ENCODE measurements around the gene PRSS21.
A peak's percentile ranks its signal among the peaks of the same experiment; 100 is the strongest.

The PRSS21 gene

DNA sequence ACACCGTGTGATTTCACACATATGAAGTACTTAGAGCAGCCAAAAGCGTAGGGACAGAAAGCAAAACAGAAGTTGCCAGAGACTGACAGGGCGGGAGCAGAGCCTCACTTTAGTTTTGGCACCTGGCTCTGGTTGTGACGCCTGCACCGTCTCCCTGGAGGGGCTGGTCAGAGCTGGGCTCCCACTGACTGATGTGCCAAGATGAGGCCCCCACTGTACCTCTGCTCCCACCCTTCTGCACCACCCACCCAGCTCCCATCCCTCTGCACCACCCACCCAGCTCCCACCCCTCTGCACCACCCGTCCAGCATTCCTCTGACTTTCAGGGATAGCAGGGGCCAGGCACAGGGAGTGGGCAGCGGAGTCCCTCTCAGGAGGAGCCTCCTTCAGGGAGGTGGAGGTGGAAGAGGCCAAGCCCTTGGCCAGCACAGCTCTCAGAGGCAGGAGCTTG is 3.2 kb upstream of the PRSS21 start:
- Mint-ChIP-seq H3K9me3 (no peaks in the 10 kb centered on the region), H3K27ac (no peak overlapping the region), H3K36me3 (no peaks in the 10 kb centered on the region), H3K4me1 (no peaks in the 10 kb centered on the region), H3K4me3 (no peak overlapping the region)
- ATAC-seq (no peak), DNase-seq (ENCODE audit: low spot score in 2 of 2) (no peak)

GRCh38 chr16:2814551-2815298 is 2.3 kb upstream of the PRSS21 start:
- Mint-ChIP-seq H3K9me3 (no peaks in the 10 kb centered on the region), H3K27ac (no peak overlapping the region), H3K36me3 (no peaks in the 10 kb centered on the region), H3K4me1 (no peaks in the 10 kb centered on the region), H3K4me3 (no peak overlapping the region)
- no peak for ATAC-seq
- DNase-seq (ENCODE audit: low spot score in 2 of 2): no peak

DNA sequence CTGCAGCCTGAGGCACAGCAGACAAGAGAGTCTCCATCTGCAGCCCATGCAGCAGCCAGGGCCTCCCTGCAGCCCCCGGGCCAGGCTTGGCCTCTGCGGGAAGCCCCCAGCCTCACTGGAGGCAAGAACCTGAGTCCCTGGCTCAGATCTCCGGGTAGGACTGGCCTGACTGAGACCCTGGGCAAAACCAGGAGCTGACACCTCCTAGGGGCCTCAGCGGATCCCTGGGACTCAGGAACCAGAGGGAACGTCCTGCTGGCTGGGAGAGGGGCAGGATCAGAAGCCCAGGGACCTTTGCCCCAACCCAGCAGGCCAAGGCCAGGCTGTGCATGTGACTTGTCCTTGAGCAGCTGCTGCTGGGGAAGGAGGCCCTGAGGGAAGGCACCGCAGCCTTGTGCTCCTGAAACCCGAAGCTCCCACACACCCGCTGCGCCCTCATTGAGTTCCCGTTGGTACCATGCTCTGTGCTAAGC is 1.7 kb upstream of the PRSS21 start:
- Mint-ChIP-seq H3K36me3 (no peaks in the 10 kb centered on the region), H3K4me3 (no peak overlapping the region), H3K4me1 (no peaks in the 10 kb centered on the region), H3K27ac (no peak overlapping the region), H3K9me3 (no peaks in the 10 kb centered on the region)
- ATAC-seq (no peak), DNase-seq (ENCODE audit: low spot score in 2 of 2) (no peak)

- peak overlapping the region; percentile 40 for H3K27ac Mint-ChIP-seq
- ATAC-seq (no peak), DNase-seq (ENCODE audit: low spot score in 2 of 2) (no peak)
- no peaks in the 10 kb centered on the region for H3K9me3 Mint-ChIP-seq
- H3K4me1 Mint-ChIP-seq: no peaks in the 10 kb centered on the region
- peak overlapping the region; percentile 40 for H3K4me3 Mint-ChIP-seq
- no peaks in the 10 kb centered on the region for H3K36me3 Mint-ChIP-seq
Measured at GRCh38 chr16:2817340-2818271, 569 bp downstream of the PRSS21 start.

GRCh38 chr16:2818272-2818876 is 1.3 kb downstream of the PRSS21 start:
- Mint-ChIP-seq H3K9me3 (no peaks in the 10 kb centered on the region), H3K4me3 (peak overlapping the region; percentile 6), H3K36me3 (no peaks in the 10 kb centered on the region), H3K4me1 (no peaks in the 10 kb centered on the region), H3K27ac (peak overlapping the region; percentile 40)
- DNase-seq (ENCODE audit: low spot score in 2 of 2) (no peak), ATAC-seq (no peak)

- ATAC-seq: no peak
- H3K4me3 Mint-ChIP-seq: no peak overlapping the region
- no peaks in the 10 kb centered on the region for H3K9me3 Mint-ChIP-seq
- no peaks in the 10 kb centered on the region for H3K36me3 Mint-ChIP-seq
- no peak overlapping the region for H3K27ac Mint-ChIP-seq
- no peak for DNase-seq (ENCODE audit: low spot score in 2 of 2)
- no peaks in the 10 kb centered on the region for H3K4me1 Mint-ChIP-seq
Measured at GRCh38 chr16:2819179-2819938, 2.3 kb downstream of the PRSS21 start.

- DNase-seq (ENCODE audit: low spot score in 2 of 2) (no peak), ATAC-seq (no peak)
- Mint-ChIP-seq H3K4me1 (no peaks in the 10 kb centered on the region), H3K9me3 (no peaks in the 10 kb centered on the region), H3K27ac (no peak overlapping the region), H3K4me3 (no peak overlapping the region), H3K36me3 (no peaks in the 10 kb centered on the region)
Measured at GRCh38 chr16:2819939-2820835, 3.1 kb downstream of the PRSS21 start.

DNA sequence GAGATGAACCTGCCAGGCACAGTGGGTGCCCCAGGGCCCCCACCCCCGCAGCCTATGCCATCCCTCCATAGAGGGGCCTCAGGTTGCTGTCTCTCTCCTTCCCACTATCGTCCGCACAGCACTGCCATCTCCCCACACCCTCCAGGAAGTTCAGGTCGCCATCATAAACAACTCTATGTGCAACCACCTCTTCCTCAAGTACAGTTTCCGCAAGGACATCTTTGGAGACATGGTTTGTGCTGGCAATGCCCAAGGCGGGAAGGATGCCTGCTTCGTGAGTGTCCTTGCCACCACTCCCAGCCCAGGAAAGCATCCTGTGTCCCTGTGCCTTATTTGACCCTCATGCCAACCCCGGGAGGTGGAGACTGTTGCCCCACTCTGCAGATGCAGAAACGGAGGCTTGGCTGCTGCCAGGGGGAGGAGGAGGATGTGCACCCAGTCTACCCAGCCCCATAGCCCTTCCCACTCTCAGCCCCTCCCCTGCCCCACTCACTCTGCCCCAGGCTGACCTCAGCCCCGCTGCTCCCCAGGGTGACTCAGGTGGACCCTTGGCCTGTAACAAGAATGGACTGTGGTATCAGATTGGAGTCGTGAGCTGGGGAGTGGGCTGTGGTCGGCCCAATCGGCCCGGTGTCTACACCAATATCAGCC is 3.9 kb downstream of the PRSS21 start:
- Mint-ChIP-seq H3K4me3 (no peak overlapping the region), H3K4me1 (no peaks in the 10 kb centered on the region), H3K9me3 (no peaks in the 10 kb centered on the region), H3K36me3 (no peaks in the 10 kb centered on the region), H3K27ac (no peak overlapping the region)
- ATAC-seq (no peak), DNase-seq (ENCODE audit: low spot score in 2 of 2) (no peak)

GRCh38 chr16:2821487-2822157 is 4.6 kb downstream of the PRSS21 start:
- no peaks in the 10 kb centered on the region for H3K9me3 Mint-ChIP-seq
- no peak overlapping the region for H3K4me3 Mint-ChIP-seq
- H3K36me3 Mint-ChIP-seq: no peaks in the 10 kb centered on the region
- no peak overlapping the region for H3K27ac Mint-ChIP-seq
- no peaks in the 10 kb centered on the region for H3K4me1 Mint-ChIP-seq
- ATAC-seq (no peak), DNase-seq (ENCODE audit: low spot score in 2 of 2) (no peak)

GRCh38 chr16:2822158-2822495 is 5.1 kb downstream of the PRSS21 start:
- Mint-ChIP-seq H3K27ac (no peak overlapping the region), H3K4me1 (no peaks in the 10 kb centered on the region), H3K36me3 (no peaks in the 10 kb centered on the region), H3K4me3 (no peak overlapping the region), H3K9me3 (no peaks in the 10 kb centered on the region)
- ATAC-seq (no peak), DNase-seq (ENCODE audit: low spot score in 2 of 2) (no peak)

DNA sequence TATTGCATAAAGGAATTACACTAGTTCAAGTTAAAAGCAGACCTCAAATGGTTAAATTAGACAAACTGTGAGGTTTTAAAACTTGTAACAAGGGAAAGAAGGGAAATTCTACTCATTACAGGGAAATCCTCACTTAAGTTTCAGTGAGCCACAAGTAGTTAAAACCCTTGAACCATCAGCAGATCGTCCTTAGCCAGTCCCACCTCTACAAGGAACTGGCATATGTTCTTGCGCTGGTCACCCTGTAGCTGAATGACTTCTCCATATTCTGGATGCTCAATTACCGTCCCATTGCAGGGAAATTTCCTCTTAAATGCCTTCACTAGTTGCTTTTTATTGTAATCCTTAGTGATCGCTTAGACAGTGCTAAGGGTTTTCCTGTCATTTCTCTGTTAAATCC is 5.5 kb downstream of the PRSS21 start:
- no peak for DNase-seq (ENCODE audit: low spot score in 2 of 2)
- H3K27ac Mint-ChIP-seq: no peak overlapping the region
- ATAC-seq: no peak
- no peaks in the 10 kb centered on the region for H3K36me3 Mint-ChIP-seq
- H3K9me3 Mint-ChIP-seq: no peaks in the 10 kb centered on the region
- H3K4me3 Mint-ChIP-seq: no peak overlapping the region
- H3K4me1 Mint-ChIP-seq: no peaks in the 10 kb centered on the region

GRCh38 chr16:2824626-2825025 is 7.6 kb downstream of the PRSS21 start:
- no peak for ATAC-seq
- no peak overlapping the region for H3K4me3 Mint-ChIP-seq
- DNase-seq (ENCODE audit: low spot score in 2 of 2): no peak
- no peaks in the 10 kb centered on the region for H3K36me3 Mint-ChIP-seq
- H3K9me3 Mint-ChIP-seq: no peaks in the 10 kb centered on the region
- no peak overlapping the region for H3K27ac Mint-ChIP-seq
- no peaks in the 10 kb centered on the region for H3K4me1 Mint-ChIP-seq

- ATAC-seq (no peak), DNase-seq (ENCODE audit: low spot score in 2 of 2) (no peak)
- no peaks in the 10 kb centered on the region for H3K36me3 Mint-ChIP-seq
- no peaks in the 10 kb centered on the region for H3K9me3 Mint-ChIP-seq
- H3K4me1 Mint-ChIP-seq: no peaks in the 10 kb centered on the region
- no peak overlapping the region for H3K4me3 Mint-ChIP-seq
- H3K27ac Mint-ChIP-seq: no peak overlapping the region
Measured at GRCh38 chr16:2825049-2825742, 8.2 kb downstream of the PRSS21 start.
